ENCODE measurements around the gene ZBTB2.
"Not testable (repeated sequence)": the region's sequence is repeated elsewhere in the genome, so short reads cannot be mapped to it uniquely, and the experiment has no call there.

The ZBTB2 gene

GRCh38 chr6:151377095-151377494 is 14.3 kb downstream of the ZBTB2 start:
- no peaks in the 10 kb centered on the region for H3K27me3 ChIP-seq (ENCODE audit: insufficient read depth, low read length)
- H3K4me1 ChIP-seq (ENCODE audit: insufficient read depth, low read length) = peaks cover 31% of the 10 kb centered on the region

GRCh38 chr6:151376440-151376839 is 14.9 kb downstream of the ZBTB2 start:
- Histone ChIP-seq H3K27me3 (ENCODE audit: insufficient read depth, low read length) (no peaks in the 10 kb centered on the region), H3K4me3 (ENCODE audit: low read length) (no peak overlapping the region), H3K9me3 (ENCODE audit: low read length) (no peaks in the 10 kb centered on the region), H3K4me1 (ENCODE audit: insufficient read depth, low read length) (peaks cover 31% of the 10 kb centered on the region), H3K36me3 (ENCODE audit: insufficient read depth, low read length) (peaks cover 13% of the 10 kb centered on the region), H2AFZ (ENCODE audit: low read depth, low read length) (no peak overlapping the region)

More at GRCh38 chr6:151377095-151377494, 14.3 kb downstream of the ZBTB2 start:
- no peak overlapping the region for H2AFZ ChIP-seq (ENCODE audit: low read depth, low read length)
- H3K36me3 ChIP-seq (ENCODE audit: insufficient read depth, low read length) = peaks cover 7% of the 10 kb centered on the region
- no peaks in the 10 kb centered on the region for H3K9me3 ChIP-seq (ENCODE audit: low read length)
- no peak overlapping the region for H3K4me3 ChIP-seq (ENCODE audit: low read length)

GRCh38 chr6:151375833-151376232 is 15.5 kb downstream of the ZBTB2 start:
- Histone ChIP-seq H3K4me3 (ENCODE audit: low read length) (no peak overlapping the region), H2AFZ (ENCODE audit: low read depth, low read length) (no peak overlapping the region), H3K27me3 (ENCODE audit: insufficient read depth, low read length) (no peaks in the 10 kb centered on the region), H3K36me3 (ENCODE audit: insufficient read depth, low read length) (peaks cover 17% of the 10 kb centered on the region), H3K4me1 (ENCODE audit: insufficient read depth, low read length) (peaks cover 31% of the 10 kb centered on the region), H3K9me3 (ENCODE audit: low read length) (no peaks in the 10 kb centered on the region)

- Histone ChIP-seq H3K9me3 (ENCODE audit: low read length) (no peaks in the 10 kb centered on the region), H3K4me3 (ENCODE audit: low read length) (peak overlapping the region; percentile 21), H3K4me1 (ENCODE audit: insufficient read depth, low read length) (peaks cover 31% of the 10 kb centered on the region), H3K36me3 (ENCODE audit: insufficient read depth, low read length) (peaks cover 24% of the 10 kb centered on the region), H2AFZ (ENCODE audit: low read depth, low read length) (no peak overlapping the region), H3K27me3 (ENCODE audit: insufficient read depth, low read length) (no peaks in the 10 kb centered on the region)
Measured at GRCh38 chr6:151374036-151374683, 17.2 kb downstream of the ZBTB2 start.

GRCh38 chr6:151372164-151372563 is 19.2 kb downstream of the ZBTB2 start:
- Histone ChIP-seq H3K9me3 (ENCODE audit: low read length) (peaks cover 1% of the 10 kb centered on the region), H3K27me3 (ENCODE audit: insufficient read depth, low read length) (no peaks in the 10 kb centered on the region), H2AFZ (ENCODE audit: low read depth, low read length) (no peak overlapping the region), H3K4me1 (ENCODE audit: insufficient read depth, low read length) (peaks cover 31% of the 10 kb centered on the region), H3K4me3 (ENCODE audit: low read length) (no peak overlapping the region), H3K36me3 (ENCODE audit: insufficient read depth, low read length) (peaks cover 26% of the 10 kb centered on the region)

GRCh38 chr6:151370509-151371078 is 20.8 kb downstream of the ZBTB2 start:
- H3K36me3 ChIP-seq (ENCODE audit: insufficient read depth, low read length) = peaks cover 38% of the 10 kb centered on the region
- no peak overlapping the region for H2AFZ ChIP-seq (ENCODE audit: low read depth, low read length)
- H3K4me3 ChIP-seq (ENCODE audit: low read length) = no peak overlapping the region

GRCh38 chr6:151365233-151365632 is 26.1 kb downstream of the ZBTB2 start:
- no peaks in the 10 kb centered on the region for H3K27me3 ChIP-seq (ENCODE audit: insufficient read depth, low read length)

More at GRCh38 chr6:151370509-151371078, 20.8 kb downstream of the ZBTB2 start:
- Histone ChIP-seq H3K9me3 (ENCODE audit: low read length) (peaks cover 1% of the 10 kb centered on the region), H3K4me1 (ENCODE audit: insufficient read depth, low read length) (peaks cover 23% of the 10 kb centered on the region), H3K27me3 (ENCODE audit: insufficient read depth, low read length) (no peaks in the 10 kb centered on the region)

GRCh38 chr6:151359486-151359885 is 31.9 kb downstream of the ZBTB2 start:
- H3K4me3 ChIP-seq (ENCODE audit: low read length) = no peak overlapping the region
- no peaks in the 10 kb centered on the region for H3K4me1 ChIP-seq (ENCODE audit: insufficient read depth, low read length)
- no peaks in the 10 kb centered on the region for H3K27me3 ChIP-seq (ENCODE audit: insufficient read depth, low read length)
- H3K36me3 ChIP-seq (ENCODE audit: insufficient read depth, low read length) = peaks cover 18% of the 10 kb centered on the region
- no peak overlapping the region for H2AFZ ChIP-seq (ENCODE audit: low read depth, low read length)
- H3K9me3 ChIP-seq (ENCODE audit: low read length) = no peaks in the 10 kb centered on the region

More at GRCh38 chr6:151365233-151365632, 26.1 kb downstream of the ZBTB2 start:
- H3K9me3 ChIP-seq (ENCODE audit: low read length) = peaks cover 1% of the 10 kb centered on the region
- H2AFZ ChIP-seq (ENCODE audit: low read depth, low read length) = no peak overlapping the region
- peaks cover 45% of the 10 kb centered on the region for H3K36me3 ChIP-seq (ENCODE audit: insufficient read depth, low read length)
- no peak overlapping the region for H3K4me3 ChIP-seq (ENCODE audit: low read length)
- no peaks in the 10 kb centered on the region for H3K4me1 ChIP-seq (ENCODE audit: insufficient read depth, low read length)

- no peaks in the 10 kb centered on the region for H3K4me1 ChIP-seq (ENCODE audit: insufficient read depth, low read length)
- H3K36me3 ChIP-seq (ENCODE audit: insufficient read depth, low read length) = peaks cover 16% of the 10 kb centered on the region
- no peaks in the 10 kb centered on the region for H3K27me3 ChIP-seq (ENCODE audit: insufficient read depth, low read length)
- no peak overlapping the region for H2AFZ ChIP-seq (ENCODE audit: low read depth, low read length)
- H3K4me3 ChIP-seq (ENCODE audit: low read length) = no peak overlapping the region
- no peaks in the 10 kb centered on the region for H3K9me3 ChIP-seq (ENCODE audit: low read length)
Measured at GRCh38 chr6:151358475-151358874, 32.9 kb downstream of the ZBTB2 start.

- peaks cover 16% of the 10 kb centered on the region for H3K36me3 ChIP-seq (ENCODE audit: insufficient read depth, low read length)
- H2AFZ ChIP-seq (ENCODE audit: low read depth, low read length) = no peak overlapping the region
- H3K9me3 ChIP-seq (ENCODE audit: low read length) = no peaks in the 10 kb centered on the region
- H3K4me1 ChIP-seq (ENCODE audit: insufficient read depth, low read length) = no peaks in the 10 kb centered on the region
- no peaks in the 10 kb centered on the region for H3K27me3 ChIP-seq (ENCODE audit: insufficient read depth, low read length)
- H3K4me3 ChIP-seq (ENCODE audit: low read length) = no peak overlapping the region
Measured at GRCh38 chr6:151357758-151358436, 33.5 kb downstream of the ZBTB2 start.

- not testable (repeated sequence) for H3K9me3 ChIP-seq (ENCODE audit: low read length); H3K4me1 ChIP-seq (ENCODE audit: insufficient read depth, low read length); H3K27me3 ChIP-seq (ENCODE audit: insufficient read depth, low read length); H3K4me3 ChIP-seq (ENCODE audit: low read length); H2AFZ ChIP-seq (ENCODE audit: low read depth, low read length)
- H3K36me3 ChIP-seq (ENCODE audit: insufficient read depth, low read length) = peaks cover 15% of the 10 kb centered on the region
Measured at GRCh38 chr6:151356983-151357382, 34.4 kb downstream of the ZBTB2 start.

- no peaks in the 10 kb centered on the region for H3K4me1 ChIP-seq (ENCODE audit: insufficient read depth, low read length)
- no peak overlapping the region for H3K4me3 ChIP-seq (ENCODE audit: low read length)
- H2AFZ ChIP-seq (ENCODE audit: low read depth, low read length) = no peak overlapping the region
- peaks cover 10% of the 10 kb centered on the region for H3K36me3 ChIP-seq (ENCODE audit: insufficient read depth, low read length)
- H3K27me3 ChIP-seq (ENCODE audit: insufficient read depth, low read length) = no peaks in the 10 kb centered on the region
- peaks cover 8% of the 10 kb centered on the region for H3K9me3 ChIP-seq (ENCODE audit: low read length)
Measured at GRCh38 chr6:151353795-151354194, 37.6 kb downstream of the ZBTB2 start.

Measured in neuron (in vitro differentiated cells).